ENCODE data around the gene SDC4. TPM values are rescaled to one million over a fixed set of nuclear protein-coding genes. Genes with fewer than 3 reads are reported as not detected.
A peak's percentile ranks its signal among the peaks of the same experiment; 100 is the strongest.

The SDC4 gene
- total and polyA plus RNA-seq, 12 donors, result 48.4 to 161 (median 92.8) TPM

DNA sequence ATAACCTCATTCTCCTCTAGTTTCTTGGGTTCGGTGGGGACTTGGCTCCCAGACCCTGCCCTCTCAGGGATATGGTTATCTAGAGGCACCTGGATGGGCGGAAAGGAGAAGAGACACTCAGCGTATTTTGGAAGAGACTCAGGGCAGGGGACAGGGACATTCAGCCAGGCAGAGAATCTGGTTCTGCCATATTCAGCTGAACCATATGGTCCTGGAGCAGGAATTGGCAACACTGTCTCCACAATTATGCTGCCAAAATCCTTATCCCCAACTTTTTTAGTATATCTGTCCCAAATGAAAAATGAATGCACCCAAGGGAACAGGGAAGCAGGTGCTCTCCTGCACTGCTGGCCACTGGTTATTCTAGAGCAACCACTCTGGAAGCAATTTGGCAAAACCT, 17.7 kb downstream of the SDC4 start:
- 94 to 95% methylated on average over 3 of the region's 3 CpGs for WGBS, 2 donors

GRCh38 chr20:45329497-45330319, 18.5 kb downstream of the SDC4 start:
- no peak for ATAC-seq
- TF ChIP-seq CTCF (IDR thresholded peaks at IDR 0.05), result no peak
- no peaks in the 10 kb centered on the region for H3K9me3 ChIP-seq
- H3K27me3 ChIP-seq, result no peaks in the 10 kb centered on the region
- H3K4me1 ChIP-seq, result peaks cover 0 to 8% (median 0%) of the 10 kb centered on the region in 9 donors
- H3K4me3 ChIP-seq, result no peak overlapping the region
- 73 to 76% methylated on average over 7 of the region's 7 CpGs for WGBS, 2 donors
- DNase-seq, result no peak
- no peak overlapping the region for H3K27ac ChIP-seq
- H3K36me3 ChIP-seq, result peaks cover 0 to 96% (median 33%) of the 10 kb centered on the region in 9 donors
- intact Hi-C loops (cut with DNase I), result loop anchor here in 1 of 10 donors (5.0 kb wide), 1 partner anchor 38 kb away; no protein-coding TSS in a partner anchor

More for the DNA sequence above, 17.7 kb downstream of the SDC4 start:
- intact Hi-C loops (cut with DNase I), result no loop called here
- no peak for TF ChIP-seq CTCF (IDR thresholded peaks at IDR 0.05)
- no peaks in the 10 kb centered on the region for H3K27me3 ChIP-seq
- H3K9me3 ChIP-seq, result no peaks in the 10 kb centered on the region
- H3K4me1 ChIP-seq, result peaks cover 0 to 8% (median 0%) of the 10 kb centered on the region in 9 donors
- H3K4me3 ChIP-seq, result no peak overlapping the region
- ATAC-seq (no peak), DNase-seq (no peak)
- H3K36me3 ChIP-seq, result peaks cover 0 to 97% (median 36%) of the 10 kb centered on the region in 9 donors
- H3K27ac ChIP-seq, result no peak overlapping the region

- TF ChIP-seq CTCF (IDR thresholded peaks at IDR 0.05), result no peak
- 93 to 94% methylated on average over 4 of the region's 4 CpGs for WGBS, 2 donors
- no peak for ATAC-seq
Measured at GRCh38 chr20:45328451-45328850, 19.8 kb downstream of the SDC4 start.

GRCh38 chr20:45325371-45325770, 22.9 kb downstream of the SDC4 start:
- peak in 1 of 8 donors; percentile 10 for ATAC-seq
- no peaks in the 10 kb centered on the region for H3K27me3 ChIP-seq
- WGBS, 2 donors, result 53 to 62% methylated on average over 6 of the region's 6 CpGs
- intact Hi-C loops (cut with DNase I), result loop anchor here in 1 of 10 donors (5.0 kb wide), 1 partner anchor 42 kb away; no protein-coding TSS in a partner anchor
- no peaks in the 10 kb centered on the region for H3K9me3 ChIP-seq
- H3K4me3 ChIP-seq, result no peak overlapping the region
- peaks cover 0 to 6% (median 0%) of the 10 kb centered on the region in 9 donors for H3K4me1 ChIP-seq
- no peak for DNase-seq
- H3K36me3 ChIP-seq, result peaks cover 0 to 58% (median 20%) of the 10 kb centered on the region in 9 donors
- no peak for TF ChIP-seq CTCF (IDR thresholded peaks at IDR 0.05)
- H3K27ac ChIP-seq, result no peak overlapping the region

More at GRCh38 chr20:45328451-45328850, 19.8 kb downstream of the SDC4 start:
- Histone ChIP-seq H3K4me3 (no peak overlapping the region), H3K27me3 (no peaks in the 10 kb centered on the region), H3K27ac (no peak overlapping the region), H3K9me3 (no peaks in the 10 kb centered on the region), H3K36me3 (peaks cover 0 to 88% (median 33%) of the 10 kb centered on the region in 9 donors), H3K4me1 (peaks cover 0 to 8% (median 0%) of the 10 kb centered on the region in 9 donors)
- intact Hi-C loops (cut with DNase I), result loop anchor here in 1 of 10 donors (5.0 kb wide), 1 partner anchor 39 kb away; no protein-coding TSS in a partner anchor
- no peak for DNase-seq
